GM18517 (cell line): ENCODE results near the gene CDK9.

Experiments used
- ATAC-seq: cut with Tn5 transposase; IDR thresholded peaks from one replicate; pipeline ENCODE4 v1.9.1; 2021; ENCODE audit warnings: mild to moderate bottlenecking, moderate library complexity; ENCODE audit not compliant: unreplicated experiment

The CDK9 gene

DNA sequence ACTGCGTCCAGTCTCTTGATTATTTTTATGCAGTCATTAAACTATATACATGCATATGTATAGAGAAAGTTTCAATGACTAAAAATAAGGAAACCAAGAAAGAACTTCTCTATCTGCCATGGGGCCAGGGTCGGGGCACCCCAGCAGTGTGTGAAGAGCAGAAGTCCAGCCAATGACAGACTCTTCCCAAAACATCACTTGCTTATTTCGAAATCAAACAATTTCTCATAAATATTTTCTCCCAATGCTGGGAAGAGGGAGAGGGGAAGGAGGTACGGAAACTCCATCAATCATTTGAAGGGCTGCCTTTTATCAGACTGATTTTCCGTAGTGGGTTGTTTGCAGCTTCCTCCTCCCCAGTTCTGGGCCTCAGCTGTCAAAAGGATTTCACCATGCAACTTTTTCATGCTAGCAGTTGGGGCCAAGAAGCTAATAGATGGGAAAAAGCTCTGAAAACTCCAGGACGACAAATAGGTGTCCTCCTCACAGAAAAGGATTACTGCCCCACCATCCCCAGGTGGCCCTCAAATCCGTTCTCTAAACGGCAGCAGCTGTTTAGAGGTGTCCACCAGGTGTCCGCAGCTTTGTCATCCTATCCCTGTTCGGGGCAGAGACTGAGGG, 16.2 kb downstream of the CDK9 start:
- no peak for ATAC-seq

DNA sequence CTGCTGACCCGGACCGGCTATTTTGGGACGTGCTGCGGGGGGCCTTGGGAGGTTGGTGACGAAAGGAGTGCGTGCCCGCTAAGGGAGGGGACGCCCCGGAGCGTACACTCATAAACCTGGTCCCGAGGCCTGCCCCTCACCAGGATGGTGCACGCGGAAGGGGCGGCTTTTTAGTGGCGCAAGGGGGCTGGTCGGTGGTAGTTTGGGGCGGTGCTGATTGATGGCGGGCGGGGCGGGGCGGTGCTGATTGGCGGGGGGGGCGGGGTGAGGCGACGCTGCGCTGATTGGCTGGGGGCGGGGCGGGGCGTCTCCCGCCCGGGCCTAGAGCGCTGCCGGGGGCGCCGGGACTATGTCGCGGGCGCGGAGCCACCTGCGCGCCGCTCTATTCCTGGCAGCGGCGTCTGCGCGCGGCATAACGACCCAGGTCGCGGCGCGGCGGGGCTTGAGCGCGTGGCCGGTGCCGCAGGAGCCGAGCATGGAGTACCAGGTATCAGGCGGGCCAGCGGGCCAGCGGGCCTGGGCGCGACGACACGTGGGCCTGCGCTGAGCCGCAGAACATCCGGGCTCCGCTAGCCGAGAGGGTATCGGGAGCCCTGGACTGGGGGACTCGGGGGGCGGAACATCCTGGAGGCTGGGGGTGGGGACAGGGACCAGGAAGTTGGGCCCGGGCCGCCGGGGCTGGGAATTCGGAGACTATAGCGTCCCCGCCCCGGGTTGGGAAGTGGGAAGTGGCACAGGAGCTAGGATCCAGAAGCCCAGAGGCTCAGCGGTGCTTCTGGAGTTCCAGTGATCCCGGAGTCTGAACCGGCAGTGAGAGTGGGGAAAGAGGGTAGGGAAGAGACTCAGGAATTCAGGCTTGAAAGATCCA, 17.0 kb downstream of the CDK9 start, which contains the start of gene FPGS:
Gene FPGS (plus strand): TSS at position 307 of the 868 bp plus-strand sequence. CDS start 43 bp downstream, at position 350.
- peak; percentile 76 for ATAC-seq

DNA sequence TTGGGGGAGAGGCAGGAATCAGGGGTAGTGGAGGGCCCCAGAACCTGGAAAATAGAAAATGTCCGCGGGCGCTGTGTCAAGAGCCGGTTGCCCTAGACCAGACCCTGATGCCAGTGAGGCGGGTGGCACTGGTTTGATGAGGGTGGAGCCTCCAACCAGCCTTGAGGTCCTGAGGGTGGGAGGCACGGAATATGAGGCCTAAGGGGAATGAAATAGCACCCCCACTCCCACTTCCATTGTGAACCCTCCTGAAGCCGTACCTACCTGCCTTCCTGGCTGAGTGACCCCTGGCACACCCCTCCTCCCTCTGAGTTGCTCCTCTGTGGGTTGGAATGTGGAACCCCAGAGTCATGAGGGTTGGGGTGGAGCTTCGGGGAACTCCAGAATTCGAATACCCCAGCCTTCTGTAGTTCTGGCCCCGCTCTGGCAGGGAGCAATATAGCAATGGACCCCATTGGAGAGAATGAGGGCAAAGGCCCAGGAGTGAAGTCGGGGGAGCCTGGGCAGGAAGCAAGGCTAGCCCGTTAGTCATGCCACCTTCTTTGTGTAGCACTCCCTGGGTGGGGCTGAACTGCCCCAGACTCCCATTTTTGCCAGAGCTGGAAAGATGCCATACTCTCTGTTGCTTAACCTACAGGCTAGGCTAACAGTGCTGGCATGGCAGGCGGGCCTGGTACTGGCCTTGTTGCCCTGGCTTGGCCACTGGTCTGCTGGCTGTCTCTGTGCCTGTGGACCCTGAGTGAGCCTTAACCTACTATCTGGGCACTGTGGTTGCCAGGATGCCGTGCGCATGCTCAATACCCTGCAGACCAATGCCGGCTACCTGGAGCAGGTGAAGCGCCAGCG, 17.9 kb downstream of the CDK9 start:
- no peak for ATAC-seq

DNA sequence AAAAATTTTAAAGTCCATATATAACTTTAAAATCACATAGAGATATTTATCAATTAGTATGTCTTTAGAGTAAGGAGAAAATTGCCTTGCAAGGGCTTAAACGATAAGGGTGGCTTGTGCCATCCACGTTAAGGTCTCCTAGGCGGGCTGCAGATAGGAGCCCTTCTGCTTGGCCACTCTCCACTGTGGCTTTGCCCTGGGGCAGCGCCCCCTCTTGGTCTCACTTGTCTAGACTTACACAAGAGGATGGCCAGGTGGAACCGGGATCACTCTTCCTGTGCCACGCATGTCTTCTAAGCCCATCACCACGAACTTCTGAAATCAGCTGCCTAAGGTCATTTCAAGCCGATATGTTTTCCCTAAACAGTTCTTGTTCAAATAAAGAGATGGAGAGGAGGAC, 19.8 kb downstream of the CDK9 start:
- no peak for ATAC-seq

DNA sequence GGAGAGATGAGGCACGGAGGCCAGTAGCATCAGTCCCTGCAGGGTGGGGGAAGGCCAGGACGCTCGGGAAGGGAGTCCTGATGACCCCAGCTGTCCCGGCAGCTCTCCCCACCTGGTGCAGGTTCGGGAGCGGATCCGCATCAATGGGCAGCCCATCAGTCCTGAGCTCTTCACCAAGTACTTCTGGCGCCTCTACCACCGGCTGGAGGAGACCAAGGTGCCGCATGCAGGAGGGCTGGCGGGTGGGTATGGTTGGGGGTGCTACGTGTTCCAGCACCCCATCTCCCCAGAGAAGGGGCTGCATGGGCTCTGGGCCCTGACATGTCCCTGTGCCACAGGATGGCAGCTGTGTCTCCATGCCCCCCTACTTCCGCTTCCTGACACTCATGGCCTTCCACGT, 21.0 kb downstream of the CDK9 start:
- no peak for ATAC-seq

DNA sequence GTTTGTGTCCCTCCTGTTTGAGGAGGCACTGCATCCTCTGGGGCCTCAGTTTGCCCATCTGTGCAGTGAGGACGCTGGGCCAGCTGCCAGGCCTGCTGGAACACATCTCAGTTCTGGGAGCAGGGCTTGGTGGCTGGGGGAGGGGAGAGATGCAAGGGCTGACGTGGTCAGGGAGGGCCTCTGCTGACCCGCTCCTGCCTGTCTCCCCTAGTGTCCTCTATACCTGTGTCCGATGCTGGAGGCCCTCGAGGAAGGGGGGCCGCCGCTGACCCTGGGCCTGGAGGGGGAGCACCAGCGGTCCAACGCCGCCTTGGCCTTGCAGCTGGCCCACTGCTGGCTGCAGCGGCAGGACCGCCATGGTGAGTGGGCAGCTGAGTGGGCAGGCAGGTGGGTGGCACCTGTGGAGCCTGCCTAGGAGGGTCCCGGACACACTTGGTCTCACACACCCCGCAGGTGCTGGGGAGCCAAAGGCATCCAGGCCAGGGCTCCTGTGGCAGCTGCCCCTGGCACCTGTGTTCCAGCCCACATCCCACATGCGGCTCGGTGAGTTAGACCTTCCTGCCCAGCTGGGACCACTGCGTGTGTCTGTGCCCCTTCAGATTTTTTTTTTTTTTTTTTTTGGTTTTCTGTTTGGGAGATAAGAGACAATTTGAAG, 22.6 kb downstream of the CDK9 start:
- no peak for ATAC-seq

DNA sequence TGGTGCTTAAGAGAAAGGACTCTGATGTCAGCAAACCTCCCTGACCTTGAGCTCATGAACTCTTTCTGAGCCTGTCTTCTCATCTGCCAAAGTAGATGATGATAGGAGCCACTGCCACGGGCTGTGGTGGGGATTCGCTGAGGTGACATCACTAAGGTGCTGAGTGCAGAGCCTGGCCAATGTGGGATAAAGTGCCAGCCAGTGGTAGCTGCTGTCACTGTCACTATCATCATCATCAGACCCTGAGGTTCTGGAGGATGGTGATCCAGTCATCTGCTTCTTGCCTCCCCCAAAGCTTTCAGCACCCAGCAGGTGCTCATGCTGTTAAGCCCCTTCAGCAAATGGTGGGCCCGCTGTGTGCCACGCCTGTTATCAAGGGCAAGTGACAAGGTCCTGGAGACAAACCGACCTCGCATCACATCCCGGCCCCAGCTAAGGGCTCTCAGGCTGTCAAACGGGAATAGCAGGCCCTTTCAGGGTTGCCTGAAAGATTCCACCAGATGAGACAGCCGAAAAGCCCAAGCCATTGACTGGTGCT, 23.2 kb downstream of the CDK9 start:
- ATAC-seq: no peak

DNA sequence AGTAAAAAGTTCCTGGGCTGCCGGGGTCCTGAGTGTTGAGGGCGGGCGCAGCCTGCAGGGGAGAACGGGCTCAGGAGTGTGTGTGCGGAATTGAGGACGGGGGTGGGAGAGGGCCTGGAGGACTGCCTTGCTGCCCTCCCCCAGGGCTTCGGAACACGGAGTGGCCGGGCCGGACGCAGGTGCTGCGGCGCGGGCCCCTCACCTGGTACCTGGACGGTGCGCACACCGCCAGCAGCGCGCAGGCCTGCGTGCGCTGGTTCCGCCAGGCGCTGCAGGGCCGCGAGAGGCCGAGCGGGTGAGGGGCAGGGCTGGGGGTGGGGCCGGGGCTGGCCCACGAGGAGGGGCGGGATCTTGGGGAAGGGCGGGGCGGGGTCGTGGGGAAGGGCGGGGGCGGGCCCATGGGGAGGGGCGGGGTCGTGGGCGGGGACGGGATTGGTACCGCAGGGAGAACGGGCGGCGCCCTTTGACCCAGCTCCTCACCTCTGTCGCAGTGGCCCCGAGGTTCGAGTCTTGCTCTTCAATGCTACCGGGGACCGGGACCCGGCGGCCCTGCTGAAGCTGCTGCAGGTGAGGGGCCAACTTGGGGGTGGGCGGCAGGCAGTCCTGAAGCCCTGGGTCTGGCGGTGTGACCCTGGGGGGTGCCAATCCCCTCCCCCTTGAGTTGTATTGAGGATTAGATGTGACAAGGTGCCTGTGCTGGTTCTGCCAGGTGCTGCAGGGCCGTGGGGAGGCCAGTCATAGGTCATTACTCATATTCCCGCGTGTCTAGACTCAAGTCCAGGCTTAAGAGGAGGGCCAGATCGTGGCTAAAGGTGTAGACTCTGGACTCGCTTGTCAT, 23.9 kb downstream of the CDK9 start:
- no peak for ATAC-seq

DNA sequence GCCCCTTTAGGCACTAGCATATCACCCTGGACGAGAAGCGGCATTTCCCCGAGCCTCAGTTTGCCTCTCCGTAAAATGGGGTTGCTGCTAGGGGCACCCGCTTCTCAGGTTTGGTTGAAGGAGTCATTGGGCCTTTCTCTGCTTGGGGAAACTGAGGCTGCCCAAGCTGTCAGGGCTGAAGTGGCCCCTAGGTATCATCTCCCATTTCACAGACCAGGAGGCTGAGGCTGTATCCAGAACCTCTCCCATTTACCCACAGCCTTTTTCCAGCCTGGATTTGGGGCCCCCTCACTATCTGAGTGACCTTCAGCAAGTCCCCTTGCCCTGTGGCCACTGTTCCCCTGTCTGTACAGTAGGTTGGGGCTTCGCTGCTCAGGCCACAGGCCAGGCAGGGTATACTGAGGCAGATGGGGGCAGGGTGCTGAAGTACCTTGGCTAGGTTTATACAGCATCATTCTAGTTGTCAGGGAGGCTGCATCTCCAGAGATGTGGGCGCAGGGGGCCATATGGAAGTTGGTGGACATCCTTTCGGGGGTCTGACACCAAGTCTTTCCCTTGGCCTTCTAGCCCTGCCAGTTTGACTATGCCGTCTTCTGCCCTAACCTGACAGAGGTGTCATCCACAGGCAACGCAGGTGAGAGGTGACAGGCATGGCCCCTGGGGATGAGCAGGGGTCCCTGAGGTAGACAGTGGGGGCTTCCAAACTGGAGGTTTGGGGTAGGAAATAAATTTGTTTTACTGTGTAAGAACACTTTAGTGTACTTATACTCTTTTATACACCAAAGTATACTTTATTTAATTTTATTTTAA, 24.7 kb downstream of the CDK9 start:
- no peak for ATAC-seq

DNA sequence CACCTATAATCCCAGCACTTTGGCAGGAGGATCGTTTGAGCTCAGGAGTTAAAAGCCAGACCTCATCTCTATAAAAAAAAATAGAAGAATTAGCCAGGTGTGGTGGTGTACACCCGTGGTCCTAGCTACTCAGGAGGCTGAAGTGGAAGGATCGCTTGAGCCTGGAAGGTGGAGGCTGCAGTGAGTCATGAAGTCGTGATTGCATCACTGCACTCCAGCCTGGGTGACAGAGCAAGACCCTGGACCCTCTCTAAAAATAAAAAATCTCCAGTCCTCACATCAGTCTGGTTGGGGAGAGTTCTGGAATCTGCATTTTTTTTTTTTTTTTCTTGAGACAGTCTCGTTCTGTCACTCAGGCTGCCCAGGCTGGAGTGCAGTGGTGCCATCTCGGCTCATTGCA, 26.2 kb downstream of the CDK9 start:
- ATAC-seq: no peak

DNA sequence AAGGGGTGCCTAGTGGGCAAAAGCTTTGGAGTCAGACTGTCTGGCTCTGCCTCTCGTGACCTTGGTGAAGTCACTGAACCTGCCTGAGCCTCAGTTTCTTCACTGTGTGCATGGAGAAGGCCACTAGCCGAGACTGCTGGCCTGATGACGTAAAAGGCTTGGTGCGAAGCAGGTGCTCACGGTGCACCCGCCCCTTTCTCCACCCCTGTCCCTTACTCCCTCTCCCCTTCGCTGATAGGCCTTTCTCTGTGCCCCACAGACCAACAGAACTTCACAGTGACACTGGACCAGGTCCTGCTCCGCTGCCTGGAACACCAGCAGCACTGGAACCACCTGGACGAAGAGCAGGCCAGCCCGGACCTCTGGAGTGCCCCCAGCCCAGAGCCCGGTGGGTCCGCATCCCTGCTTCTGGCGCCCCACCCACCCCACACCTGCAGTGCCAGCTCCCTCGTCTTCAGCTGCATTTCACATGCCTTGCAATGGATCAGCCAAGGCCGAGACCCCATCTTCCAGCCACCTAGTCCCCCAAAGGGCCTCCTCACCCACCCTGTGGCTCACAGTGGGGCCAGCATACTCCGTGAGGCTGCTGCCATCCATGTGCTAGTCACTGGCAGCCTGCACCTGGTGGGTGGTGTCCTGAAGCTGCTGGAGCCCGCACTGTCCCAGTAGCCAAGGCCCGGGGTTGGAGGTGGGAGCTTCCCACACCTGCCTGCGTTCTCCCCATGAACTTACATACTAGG, 27.3 kb downstream of the CDK9 start:
- no peak for ATAC-seq

DNA sequence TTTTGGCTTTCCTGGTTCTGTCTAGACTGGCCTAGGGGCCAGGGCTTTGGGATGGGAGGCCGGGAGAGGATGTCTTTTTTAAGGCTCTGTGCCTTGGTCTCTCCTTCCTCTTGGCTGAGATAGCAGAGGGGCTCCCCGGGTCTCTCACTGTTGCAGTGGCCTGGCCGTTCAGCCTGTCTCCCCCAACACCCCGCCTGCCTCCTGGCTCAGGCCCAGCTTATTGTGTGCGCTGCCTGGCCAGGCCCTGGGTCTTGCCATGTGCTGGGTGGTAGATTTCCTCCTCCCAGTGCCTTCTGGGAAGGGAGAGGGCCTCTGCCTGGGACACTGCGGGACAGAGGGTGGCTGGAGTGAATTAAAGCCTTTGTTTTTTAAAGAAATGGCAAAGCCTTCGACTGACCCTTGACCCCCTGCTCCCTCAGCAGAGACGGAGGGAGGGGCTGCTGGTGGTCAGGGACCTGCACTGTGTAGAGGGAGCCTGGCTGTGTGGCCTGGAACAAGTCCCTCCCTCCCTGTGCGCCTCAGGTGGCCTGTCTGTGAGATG, 27.9 kb downstream of the CDK9 start:
- no peak for ATAC-seq

DNA sequence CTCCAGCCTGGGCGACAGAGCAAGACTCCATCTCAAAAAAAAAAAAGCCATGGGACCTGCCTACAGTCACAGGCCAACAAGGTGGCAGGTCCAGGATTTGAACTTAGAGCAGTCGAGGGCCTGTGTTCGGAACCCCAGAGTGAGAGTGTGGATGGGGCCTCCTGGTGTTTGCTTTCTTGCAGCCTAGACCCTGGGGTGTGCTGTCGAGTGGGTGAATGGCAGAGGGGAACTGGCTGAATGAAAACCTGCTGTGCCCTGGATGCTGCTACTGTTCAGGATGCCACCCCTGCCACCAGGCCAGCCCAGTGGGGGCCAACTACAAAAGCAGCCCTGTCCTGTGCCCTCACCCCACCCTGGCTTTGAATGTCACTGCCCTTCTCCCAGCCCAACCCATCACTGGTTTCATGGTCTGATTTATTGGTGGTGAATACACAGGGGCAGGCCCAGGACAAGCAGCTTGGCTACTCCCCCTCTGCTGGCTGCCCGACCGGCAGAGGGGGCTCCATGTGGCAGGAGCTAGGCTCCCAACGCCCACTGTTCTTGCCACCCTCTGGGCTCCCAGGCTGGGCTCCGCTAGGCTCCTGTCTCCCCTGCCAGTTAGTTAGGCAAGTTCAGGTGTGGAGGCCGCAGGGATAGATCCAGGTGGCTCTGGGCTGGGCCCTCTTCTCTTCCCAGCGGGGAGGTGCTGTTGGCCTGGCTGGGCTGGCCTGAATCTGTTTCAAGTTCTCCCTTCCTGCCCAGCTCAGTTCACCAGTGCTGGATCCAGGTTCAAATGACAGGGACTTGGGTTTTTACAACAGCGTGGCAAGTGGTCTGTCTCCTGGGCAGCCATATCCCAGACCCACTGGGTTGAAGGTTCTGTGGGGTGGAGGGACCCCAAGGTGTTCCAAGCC, 29.0 kb downstream of the CDK9 start:
- ATAC-seq: no peak

DNA sequence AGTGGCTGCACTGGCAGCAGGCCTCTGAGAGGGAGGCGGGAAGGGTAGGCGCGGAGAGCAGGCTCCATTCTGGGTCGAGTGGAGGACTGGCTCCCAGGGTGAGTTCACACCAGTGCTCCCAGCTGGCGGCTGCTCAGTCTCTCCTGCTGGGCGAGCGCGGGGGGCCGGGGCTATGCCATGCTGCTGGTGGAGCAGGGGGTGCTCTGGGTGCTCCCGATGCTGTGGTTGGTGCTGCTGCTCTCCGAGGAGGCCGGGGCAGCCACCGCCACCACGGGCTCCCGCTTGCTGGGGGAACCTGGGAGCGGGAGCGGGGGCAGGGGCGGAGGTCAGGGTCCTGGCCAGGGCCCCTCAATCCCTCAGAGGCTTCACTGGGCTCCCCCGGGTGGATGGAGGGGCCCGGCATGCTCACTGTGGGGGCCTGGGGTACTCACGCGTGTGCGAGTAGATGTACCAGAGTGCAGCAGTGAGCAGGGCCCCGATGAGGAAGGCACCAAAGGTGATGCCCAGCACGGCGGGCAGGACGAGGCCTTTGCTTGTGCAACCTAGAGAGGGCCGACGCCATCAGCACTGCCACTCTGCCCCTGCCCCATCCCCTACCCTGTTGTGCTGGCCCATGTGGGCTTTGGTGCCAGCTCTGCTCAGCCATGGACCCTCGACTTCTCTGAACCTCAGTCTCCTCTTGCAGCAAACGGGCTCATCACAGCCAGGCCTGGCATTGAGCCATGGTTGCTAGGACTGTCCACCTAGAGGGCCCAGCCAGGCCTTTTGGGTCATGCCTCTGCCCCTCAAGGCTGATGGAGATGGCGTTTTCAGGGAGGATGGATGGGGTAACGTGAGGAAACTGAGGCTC, 29.9 kb downstream of the CDK9 start:
- ATAC-seq: no peak

DNA sequence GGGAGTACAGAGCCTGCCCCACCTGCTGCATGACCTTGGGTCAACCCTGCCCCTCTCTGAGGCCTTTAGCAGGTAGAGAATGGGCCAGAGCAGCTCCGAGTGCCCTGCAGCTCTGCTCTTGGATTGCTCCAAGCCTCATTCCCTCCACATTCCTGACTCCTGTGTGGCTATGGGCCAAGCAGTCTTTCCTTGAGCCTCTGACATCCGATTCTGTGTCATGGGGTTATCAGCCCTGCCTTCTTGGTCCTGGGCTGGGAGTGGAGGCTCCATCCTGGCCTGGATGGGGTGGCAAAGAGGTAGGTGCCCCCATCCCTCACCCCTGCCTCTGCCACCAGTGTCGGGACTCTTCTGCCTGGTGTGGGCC, 30.5 kb downstream of the CDK9 start:
- ATAC-seq: no peak

DNA sequence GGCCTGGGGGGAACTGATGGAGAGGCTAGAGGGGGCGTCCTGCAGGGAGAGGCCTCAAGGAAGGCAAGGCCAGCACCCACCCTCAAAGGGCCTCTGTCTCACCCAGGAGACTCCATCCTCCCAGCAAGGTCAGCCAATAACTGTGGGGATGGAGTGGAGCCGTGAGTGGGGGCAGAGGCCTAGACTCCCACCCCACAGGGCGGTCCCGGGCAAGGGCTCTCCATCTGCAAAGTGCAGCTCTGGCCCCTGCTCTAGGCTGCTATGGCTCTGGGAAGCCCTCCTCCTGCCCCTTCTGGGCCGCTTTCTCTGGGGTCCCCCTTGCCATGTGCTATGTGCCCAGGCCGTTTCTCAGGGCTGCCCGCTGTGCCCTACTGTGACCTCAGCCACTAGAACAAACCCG, 30.9 kb downstream of the CDK9 start:
- ATAC-seq: no peak
